Kidney (tissue), 14 donors: ENCODE data around the gene LPCAT4. TPM values are rescaled to one million over a fixed set of nuclear protein-coding genes. Genes with fewer than 3 reads are reported as not detected.

ENCODE experiments used
- DNase-seq, 5 donors: peaks; one replicate each; pipeline ENCODE4 v3.0.0-alpha.2; 2013 to 2020
- FAIRE-seq: peaks from 2 replicates; lab custom pipeline; 2012; peaks lifted over from hg19 to GRCh38; lab: Jason Lieb, UNC
- H3K27ac ChIP-seq, 2 donors: one replicate each; pipeline ENCODE4 v1.7.0; 2013; ENCODE audit warnings: low read depth in 2 of 2, low read length in 2 of 2, inconsistent platforms in 1 of 2
- H3K27me3 ChIP-seq: one replicate; pipeline ENCODE4 v1.7.1; 2013; ENCODE audit warnings: low read length, inconsistent platforms; ENCODE audit not compliant: control insufficient read depth, insufficient read depth
- H3K36me3 ChIP-seq, 3 donors: one replicate each; pipeline versions ENCODE4 v1.7.0 to v1.7.1; 2013; ENCODE audit warnings: low read length in 3 of 3, control low read depth in 1 of 3, inconsistent platforms in 1 of 3; ENCODE audit not compliant: insufficient read depth in 3 of 3, control insufficient read depth in 2 of 3
- H3K4me1 ChIP-seq, 3 donors: one replicate each; pipeline versions ENCODE4 v1.7.0 to v1.7.1; 2013; ENCODE audit warnings: low read length in 3 of 3, inconsistent platforms in 1 of 3, low read depth in 1 of 3; ENCODE audit not compliant: control insufficient read depth in 2 of 3, insufficient read depth in 2 of 3
- H3K4me3 ChIP-seq, 3 donors: one replicate each; pipeline versions ENCODE4 v1.7.0 to v1.8.1; 2013; ENCODE audit warnings: low read length in 3 of 3, control low read depth in 1 of 3, inconsistent platforms in 1 of 3
- H3K9ac ChIP-seq, 3 donors: one replicate each; pipeline versions ENCODE4 v1.7.0 to v1.7.1; 2013; ENCODE audit warnings: low read length in 3 of 3, control low read depth in 1 of 3, inconsistent platforms in 1 of 3
- H3K9me3 ChIP-seq, 3 donors: one replicate each; pipeline versions ENCODE4 v1.7.0 to v1.7.1; 2013; ENCODE audit warnings: low read length in 3 of 3, control low read depth in 1 of 3, inconsistent platforms in 1 of 3; ENCODE audit not compliant: control insufficient read depth in 2 of 3, insufficient read depth in 1 of 3
- intact Hi-C: fragments of 100-400 bp; cut with DNase I; formaldehyde crosslinking; loops from one replicate; pipeline ENCODE4 v1.11.1; 2022
- polyA plus RNA-seq: library from polyadenylated mRNA; stranded (reverse); fragments of 350-450 nt; fragmentation: Illumina TruSeq; extraction: RNeasy Lipid Tissue Mini Kit (QIAGEN cat#74804); gene quantifications from one replicate; pipeline ENCODE4 v1.2.3, GENCODE V29; 2014; ENCODE audit warnings: low read depth, low replicate concordance; ENCODE audit not compliant: insufficient read depth
- total RNA-seq: library from RNA; stranded (reverse); fragmentation: NEBNext Ultra II Directional; extraction: Animal tissue kit (Norgen Biotek cat#: 25700); gene quantifications from one replicate; pipeline ENCODE4 v1.2.1, GENCODE V29; 2021
- TF ChIP-seq, protein P1 (sequence below): IDR thresholded peaks from 3 replicates; pipeline ENCODE4 v1.5.1; 2012; ENCODE audit warnings: mild to moderate bottlenecking, moderate library complexity, borderline replicate concordance; ENCODE audit not compliant: insufficient read depth; ENCODE audit errors: extremely low read depth
- donor health status: control.
- donor health status: control.
- donor health status: control.
- donor health status: control.
- donor health status: control.
- donor health status: DM: yes; HTN: yes; CAD: no.
- donor health status: Normal renal cell carcinoma (clear cell type).

LPCAT4 gene
- total and polyA plus RNA-seq, 2 donors from 2014 or later: 22.5 to 37.5 TPM

GRCh38 chr15:34329006-34329405 lies 38.0 kb downstream of the LPCAT4 start:
- intact Hi-C loops: no loop called here
- Histone ChIP-seq H3K4me3 (no peak overlapping the region), H3K36me3 (no peaks in the 10 kb centered on the region), H3K27ac (no peak overlapping the region), H3K9ac (no peak overlapping the region), H3K27me3 (no peaks in the 10 kb centered on the region), H3K9me3 (no peaks in the 10 kb centered on the region), H3K4me1 (no peaks in the 10 kb centered on the region)
- DNase-seq: no peak
- TF ChIP-seq, protein P1, sequence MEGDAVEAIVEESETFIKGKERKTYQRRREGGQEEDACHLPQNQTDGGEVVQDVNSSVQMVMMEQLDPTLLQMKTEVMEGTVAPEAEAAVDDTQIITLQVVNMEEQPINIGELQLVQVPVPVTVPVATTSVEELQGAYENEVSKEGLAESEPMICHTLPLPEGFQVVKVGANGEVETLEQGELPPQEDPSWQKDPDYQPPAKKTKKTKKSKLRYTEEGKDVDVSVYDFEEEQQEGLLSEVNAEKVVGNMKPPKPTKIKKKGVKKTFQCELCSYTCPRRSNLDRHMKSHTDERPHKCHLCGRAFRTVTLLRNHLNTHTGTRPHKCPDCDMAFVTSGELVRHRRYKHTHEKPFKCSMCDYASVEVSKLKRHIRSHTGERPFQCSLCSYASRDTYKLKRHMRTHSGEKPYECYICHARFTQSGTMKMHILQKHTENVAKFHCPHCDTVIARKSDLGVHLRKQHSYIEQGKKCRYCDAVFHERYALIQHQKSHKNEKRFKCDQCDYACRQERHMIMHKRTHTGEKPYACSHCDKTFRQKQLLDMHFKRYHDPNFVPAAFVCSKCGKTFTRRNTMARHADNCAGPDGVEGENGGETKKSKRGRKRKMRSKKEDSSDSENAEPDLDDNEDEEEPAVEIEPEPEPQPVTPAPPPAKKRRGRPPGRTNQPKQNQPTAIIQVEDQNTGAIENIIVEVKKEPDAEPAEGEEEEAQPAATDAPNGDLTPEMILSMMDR: no peak
- no peak for FAIRE-seq

DNA sequence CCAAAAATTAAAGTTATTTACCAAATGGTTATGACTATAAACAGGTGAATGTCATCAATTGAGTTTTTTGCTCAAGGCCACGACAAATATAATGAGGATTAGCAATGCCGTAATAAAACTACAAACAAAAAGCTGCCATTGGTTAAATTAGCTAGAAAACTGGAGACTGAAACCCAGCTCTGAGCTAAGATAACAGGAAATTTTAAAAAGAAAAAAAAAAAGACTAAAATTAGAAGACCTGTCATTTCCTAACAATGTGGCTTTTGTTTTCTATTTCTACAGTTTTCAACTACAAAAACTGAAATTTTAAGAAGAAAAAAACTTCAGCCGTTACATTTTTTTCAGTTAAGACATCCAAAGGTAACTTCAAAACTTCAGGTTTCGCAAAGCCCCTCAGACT lies 39.1 kb downstream of the LPCAT4 start:
- Histone ChIP-seq H3K27me3 (no peaks in the 10 kb centered on the region), H3K4me3 (no peak overlapping the region), H3K36me3 (no peaks in the 10 kb centered on the region), H3K9me3 (no peaks in the 10 kb centered on the region), H3K9ac (no peak overlapping the region), H3K27ac (no peak overlapping the region), H3K4me1 (no peaks in the 10 kb centered on the region)
- DNase-seq (no peak), FAIRE-seq (no peak)
- TF ChIP-seq, protein P1: no peak
- intact Hi-C loops: no loop called here

DNA sequence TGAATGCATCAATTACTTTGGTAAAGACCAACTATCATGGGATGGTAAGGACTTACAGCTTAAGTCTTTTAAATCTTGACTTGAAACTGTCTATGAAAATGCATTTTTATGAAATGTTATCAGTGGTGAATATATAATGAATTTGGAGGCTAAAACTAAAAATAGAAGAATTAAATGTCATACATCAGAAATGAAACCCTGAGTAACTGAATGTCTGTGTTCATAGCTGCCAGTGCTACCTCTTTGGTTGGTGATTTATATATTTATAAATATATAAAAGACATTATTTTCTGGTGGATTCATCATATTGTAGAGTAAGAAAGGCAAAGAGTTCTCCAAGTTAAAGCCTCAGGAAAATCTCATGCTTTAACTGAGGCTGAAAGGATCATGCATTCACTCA lies 41.6 kb downstream of the LPCAT4 start:
- DNase-seq: no peak
- H3K9me3 ChIP-seq: no peaks in the 10 kb centered on the region
- intact Hi-C loops: no loop called here
- H3K9ac ChIP-seq: no peak overlapping the region
- TF ChIP-seq, protein P1: no peak
- no peak for FAIRE-seq
- H3K4me3 ChIP-seq: no peak overlapping the region
- no peaks in the 10 kb centered on the region for H3K27me3 ChIP-seq
- no peaks in the 10 kb centered on the region for H3K4me1 ChIP-seq
- H3K36me3 ChIP-seq: no peaks in the 10 kb centered on the region
- no peak overlapping the region for H3K27ac ChIP-seq

- Histone ChIP-seq H3K9ac (no peak overlapping the region), H3K9me3 (no peaks in the 10 kb centered on the region), H3K4me1 (no peaks in the 10 kb centered on the region), H3K27ac (no peak overlapping the region), H3K36me3 (no peaks in the 10 kb centered on the region), H3K27me3 (no peaks in the 10 kb centered on the region), H3K4me3 (no peak overlapping the region)
- TF ChIP-seq, protein P1: no peak
- no peak for FAIRE-seq
- no peak for DNase-seq
- intact Hi-C loops: no loop called here
Measured at GRCh38 chr15:34324933-34325332, 42.1 kb downstream of the LPCAT4 start.
